IPS-18c (cell line): ENCODE results near the gene ZNF286A.
"Not testable (repeated sequence)": the region's sequence is repeated elsewhere in the genome, so short reads cannot be mapped to it uniquely, and the experiment has no call there.

Source experiments
- H3K4me3 ChIP-seq: 2 replicates; pipeline ENCODE4 v1.7.0; 2013; ENCODE audit warnings: low read depth, mild to moderate bottlenecking, low read length, moderate library complexity; ENCODE audit not compliant: insufficient read depth
- H3K9me3 ChIP-seq: one replicate; pipeline ENCODE4 v1.6.1; 2013; ENCODE audit warnings: mild to moderate bottlenecking, low read length, moderate library complexity; ENCODE audit not compliant: control insufficient read depth, insufficient read depth

ZNF286A gene

GRCh38 chr17:15740570-15741120 lies 41.1 kb downstream of the ZNF286A start:
- no peaks in the 10 kb centered on the region for H3K9me3 ChIP-seq

GRCh38 chr17:15741624-15742023 lies 42.1 kb downstream of the ZNF286A start:
- H3K4me3 ChIP-seq, result no peak overlapping the region

More at GRCh38 chr17:15740570-15741120, 41.1 kb downstream of the ZNF286A start:
- H3K4me3 ChIP-seq, result no peak overlapping the region

GRCh38 chr17:15742051-15742795 lies 42.7 kb downstream of the ZNF286A start:
- Histone ChIP-seq H3K4me3 (no peak overlapping the region), H3K9me3 (peaks cover 3% of the 10 kb centered on the region)

More at GRCh38 chr17:15741624-15742023, 42.1 kb downstream of the ZNF286A start:
- peaks cover under 1% of the 10 kb centered on the region for H3K9me3 ChIP-seq

GRCh38 chr17:15742921-15743320 lies 43.4 kb downstream of the ZNF286A start:
- Histone ChIP-seq H3K4me3 (no peak overlapping the region), H3K9me3 (peaks cover 3% of the 10 kb centered on the region)

- Histone ChIP-seq H3K4me3 (no peak overlapping the region), H3K9me3 (peaks cover 3% of the 10 kb centered on the region)
These were observed 44.6 kb downstream of the ZNF286A start for GRCh38 chr17:15744074-15744676.

GRCh38 chr17:15744885-15745284 lies 45.3 kb downstream of the ZNF286A start:
- Histone ChIP-seq H3K4me3 (no peak overlapping the region), H3K9me3 (peaks cover 3% of the 10 kb centered on the region)

- not testable (repeated sequence) for H3K9me3 ChIP-seq, H3K4me3 ChIP-seq
These were observed 49.9 kb downstream of the ZNF286A start for GRCh38 chr17:15749403-15749802.

GRCh38 chr17:15768865-15769533 lies 69.4 kb downstream of the ZNF286A start:
- H3K4me3 ChIP-seq, H3K9me3 ChIP-seq: not testable (repeated sequence)
